HepG2 (cell line): ENCODE data around the gene CRTC2. TPM values are rescaled to one million over a fixed set of nuclear protein-coding genes. Genes with fewer than 3 reads are reported as not detected.

Experiments used
- ARID4A ChIP-seq: sonication (generic); formaldehyde crosslinking; IDR thresholded peaks from 2 replicates; pipeline ENCODE4 v1.5.0; 2020; ENCODE audit warnings: mild to moderate bottlenecking, missing genetic modification reagents, borderline replicate concordance
- CREBL2 ChIP-seq: sonication (generic); formaldehyde crosslinking; IDR thresholded peaks from 2 replicates; pipeline ENCODE4 v1.8.1; 2023; ENCODE audit warnings: missing genetic modification reagents, mild to moderate bottlenecking, borderline replicate concordance
- GMEB2 ChIP-seq: IDR thresholded peaks from 2 replicates; pipeline ENCODE4 v1.6.1; 2016; ENCODE audit warnings: missing biosample characterization, missing genetic modification reagents, low read depth
- NFYC ChIP-seq: IDR thresholded peaks from 2 replicates; pipeline ENCODE4 v1.6.1; 2016; ENCODE audit warnings: missing genetic modification reagents, missing compliant biosample characterization
- RBM39 ChIP-seq: fragments of 200-400 bp; formaldehyde crosslinking; IDR thresholded peaks from one replicate; pipeline ENCODE4 v1.6.1; 2018; ENCODE audit warnings: antibody characterized with exemption, mild to moderate bottlenecking, low read depth, low read length; ENCODE audit not compliant: poor library complexity, severe bottlenecking
- RFXAP ChIP-seq: sonication (generic); formaldehyde crosslinking; IDR thresholded peaks from 2 replicates; pipeline ENCODE4 v1.4.0; 2020; ENCODE audit warnings: missing genetic modification reagents, borderline replicate concordance
- ZBTB3 ChIP-seq: sonication (generic); formaldehyde crosslinking; IDR thresholded peaks from 2 replicates; pipeline ENCODE4 v1.4.0; 2020; ENCODE audit warnings: low read depth, mild to moderate bottlenecking, moderate library complexity, missing genetic modification reagents, borderline replicate concordance
- ZC3H13 ChIP-seq: sonication (generic); formaldehyde crosslinking; IDR thresholded peaks from 2 replicates; pipeline ENCODE4 v1.8.1; 2023; ENCODE audit warnings: mild to moderate bottlenecking, missing genetic modification reagents, moderate library complexity
- ZFP36L2 ChIP-seq: sonication (generic); formaldehyde crosslinking; IDR thresholded peaks from 2 replicates; pipeline ENCODE4 v1.4.0; 2020; ENCODE audit warnings: missing genetic modification reagents
- ZNF441 ChIP-seq: sonication (generic); formaldehyde crosslinking; IDR thresholded peaks from 2 replicates; pipeline ENCODE4 v1.7.0; 2021; ENCODE audit warnings: missing genetic modification reagents, borderline replicate concordance
- ZSCAN5A ChIP-seq: sonication (generic); formaldehyde crosslinking; IDR thresholded peaks from 2 replicates; pipeline ENCODE4 v1.8.0; 2022; ENCODE audit warnings: mild to moderate bottlenecking, missing genetic modification reagents, borderline replicate concordance
- polyA plus RNA-seq, 8 experiments: library from polyadenylated mRNA; depleted of rRNA in 3 of 8; stranded (reverse) in 7 of 8; unstranded in 1 of 8; fragments of >200 nt; fragmentation: Illumina TruSeq in 4 of 8; extraction: Trizol in 4 of 8; gene quantifications; 2 replicates each; pipeline versions ENCODE4 v1.2.1 to v1.2.3, GENCODE V29; 2011 to 2016; ENCODE audit warnings: low read depth in 4 of 8, missing spikeins in 1 of 8, mixed read lengths in 1 of 8; ENCODE audit not compliant: insufficient read depth in 1 of 8
- total RNA-seq, 5 experiments: library from RNA; depleted of rRNA; stranded (reverse); fragments of >200 nt; fragmentation: Illumina TruSeq; extraction: Trizol; gene quantifications; 2 replicates each; pipeline ENCODE4 v1.2.3, GENCODE V29; 2016; ENCODE audit warnings: low read depth in 1 of 5
- TF ChIP-seq, protein P1 (sequence below): sonication (generic); formaldehyde crosslinking; conservative IDR thresholded peaks from 2 replicates; pipeline ENCODE4 v1.4.0; 2020; ENCODE audit warnings: mild to moderate bottlenecking, missing genetic modification reagents, moderate library complexity
- TF ChIP-seq, protein P2 (sequence below): sonication (generic); formaldehyde crosslinking; IDR thresholded peaks from 2 replicates; pipeline ENCODE4 v1.4.0; 2020; ENCODE audit warnings: mild to moderate bottlenecking, missing genetic modification reagents, borderline replicate concordance

Gene CRTC2
- total and polyA plus RNA-seq, 2 of the 13 experiments (the other 11 are each of a cell fraction or from before 2014, with no cell fraction given): 6.1 to 26.7 TPM

GRCh38 chr1:153946622-153947241 lies 11.7 kb downstream of the CRTC2 start, which contains the start of gene DENND4B (continued):
- TF ChIP-seq ARID4A (CRISPR knock-in tag) (peak; percentile 21; the same call in 1 of the 2 replicates), NFYC (CRISPR knock-in tag) (no peak; the same call in 1 of the 2 replicates), ZFP36L2 (CRISPR knock-in tag) (0 out of 2 replicates have a peak, but pooled peaks have one; percentile 54), ZBTB3 (CRISPR knock-in tag) (no peak), RBM39 (no peak), CREBL2 (CRISPR knock-in tag) (no peak), RFXAP (no peak), GMEB2 (CRISPR knock-in tag) (no peak), ZNF441 (CRISPR knock-in tag) (0 out of 2 replicates have a peak, but pooled peaks have one; percentile 20), ZC3H13 (peak; percentile 74), ZSCAN5A (CRISPR knock-in tag) (no peak)
- TF ChIP-seq, protein P1, sequence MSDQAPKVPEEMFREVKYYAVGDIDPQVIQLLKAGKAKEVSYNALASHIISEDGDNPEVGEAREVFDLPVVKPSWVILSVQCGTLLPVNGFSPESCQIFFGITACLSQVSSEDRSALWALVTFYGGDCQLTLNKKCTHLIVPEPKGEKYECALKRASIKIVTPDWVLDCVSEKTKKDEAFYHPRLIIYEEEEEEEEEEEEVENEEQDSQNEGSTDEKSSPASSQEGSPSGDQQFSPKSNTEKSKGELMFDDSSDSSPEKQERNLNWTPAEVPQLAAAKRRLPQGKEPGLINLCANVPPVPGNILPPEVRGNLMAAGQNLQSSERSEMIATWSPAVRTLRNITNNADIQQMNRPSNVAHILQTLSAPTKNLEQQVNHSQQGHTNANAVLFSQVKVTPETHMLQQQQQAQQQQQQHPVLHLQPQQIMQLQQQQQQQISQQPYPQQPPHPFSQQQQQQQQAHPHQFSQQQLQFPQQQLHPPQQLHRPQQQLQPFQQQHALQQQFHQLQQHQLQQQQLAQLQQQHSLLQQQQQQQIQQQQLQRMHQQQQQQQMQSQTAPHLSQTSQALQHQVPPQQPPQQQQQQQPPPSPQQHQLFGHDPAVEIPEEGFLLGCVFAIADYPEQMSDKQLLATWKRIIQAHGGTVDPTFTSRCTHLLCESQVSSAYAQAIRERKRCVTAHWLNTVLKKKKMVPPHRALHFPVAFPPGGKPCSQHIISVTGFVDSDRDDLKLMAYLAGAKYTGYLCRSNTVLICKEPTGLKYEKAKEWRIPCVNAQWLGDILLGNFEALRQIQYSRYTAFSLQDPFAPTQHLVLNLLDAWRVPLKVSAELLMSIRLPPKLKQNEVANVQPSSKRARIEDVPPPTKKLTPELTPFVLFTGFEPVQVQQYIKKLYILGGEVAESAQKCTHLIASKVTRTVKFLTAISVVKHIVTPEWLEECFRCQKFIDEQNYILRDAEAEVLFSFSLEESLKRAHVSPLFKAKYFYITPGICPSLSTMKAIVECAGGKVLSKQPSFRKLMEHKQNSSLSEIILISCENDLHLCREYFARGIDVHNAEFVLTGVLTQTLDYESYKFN (CRISPR knock-in tag): peak; percentile 58
- TF ChIP-seq, protein P2, sequence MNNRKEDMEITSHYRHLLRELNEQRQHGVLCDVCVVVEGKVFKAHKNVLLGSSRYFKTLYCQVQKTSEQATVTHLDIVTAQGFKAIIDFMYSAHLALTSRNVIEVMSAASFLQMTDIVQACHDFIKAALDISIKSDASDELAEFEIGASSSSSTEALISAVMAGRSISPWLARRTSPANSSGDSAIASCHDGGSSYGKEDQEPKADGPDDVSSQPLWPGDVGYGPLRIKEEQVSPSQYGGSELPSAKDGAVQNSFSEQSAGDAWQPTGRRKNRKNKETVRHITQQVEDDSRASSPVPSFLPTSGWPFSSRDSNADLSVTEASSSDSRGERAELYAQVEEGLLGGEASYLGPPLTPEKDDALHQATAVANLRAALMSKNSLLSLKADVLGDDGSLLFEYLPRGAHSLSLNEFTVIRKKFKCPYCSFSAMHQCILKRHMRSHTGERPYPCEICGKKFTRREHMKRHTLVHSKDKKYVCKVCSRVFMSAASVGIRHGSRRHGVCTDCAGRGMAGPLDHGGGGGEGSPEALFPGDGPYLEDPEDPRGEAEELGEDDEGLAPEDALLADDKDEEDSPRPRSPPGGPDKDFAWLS (CRISPR knock-in tag): no peak
